LNCAP (cell line): Measurements from ENCODE around the gene PGAM4.

Source experiments
- CTCF ChIP-seq: fragments of 450-650 bp; IDR thresholded peaks from 2 replicates; pipeline ENCODE4 v1.5.1; 2017; ENCODE audit warnings: mild to moderate bottlenecking

PGAM4 gene

GRCh38 chrX:77962068-77962902, 7.2 kb downstream of the PGAM4 start:
- TF ChIP-seq CTCF = no peak

GRCh38 chrX:77961063-77961462, 8.4 kb downstream of the PGAM4 start:
- TF ChIP-seq CTCF = no peak

- no peak for TF ChIP-seq CTCF
Measured at GRCh38 chrX:77960567-77960966, 8.9 kb downstream of the PGAM4 start.

GRCh38 chrX:77953708-77954107, 15.7 kb downstream of the PGAM4 start:
- no peak for TF ChIP-seq CTCF

- no peak for TF ChIP-seq CTCF
Measured at GRCh38 chrX:77953302-77953701, 16.1 kb downstream of the PGAM4 start.

GRCh38 chrX:77952173-77952572, 17.3 kb downstream of the PGAM4 start:
- no peak for TF ChIP-seq CTCF

- no peak for TF ChIP-seq CTCF
Measured at GRCh38 chrX:77949840-77950239, 19.6 kb downstream of the PGAM4 start.
